ACC112 (cell line): ENCODE measurements around the gene FHL2.
"Not testable (repeated sequence)": the region's sequence is repeated elsewhere in the genome, so short reads cannot be mapped to it uniquely, and the experiment has no call there.

ENCODE experiments used
- H2AFZ ChIP-seq: fragments of 200-600 bp; sonication (generic); one replicate; pipeline ENCODE4 v1.6.0; 2017; ENCODE audit warnings: antibody characterized with exemption, low read length; ENCODE audit not compliant: unreplicated experiment
- H3K27ac ChIP-seq: fragments of 200-600 bp; sonication (generic); 2 replicates; pipeline ENCODE4 v1.5.1; 2014; ENCODE audit warnings: low read depth, mild to moderate bottlenecking, antibody characterized with exemption, low read length, moderate library complexity
- H3K27me3 ChIP-seq: fragments of 200-600 bp; sonication (generic); 2 replicates; pipeline ENCODE4 v1.6.1; 2014; ENCODE audit warnings: mild to moderate bottlenecking, antibody characterized with exemption, low read length, moderate library complexity, mixed read lengths; ENCODE audit not compliant: insufficient read depth
- H3K36me3 ChIP-seq: fragments of 200-600 bp; sonication (generic); 2 replicates; pipeline ENCODE4 v1.6.1; 2016; ENCODE audit warnings: mild to moderate bottlenecking, antibody characterized with exemption, low read length, moderate library complexity, mixed read lengths; ENCODE audit not compliant: insufficient read depth
- H3K4me1 ChIP-seq: fragments of 200-600 bp; sonication (generic); one replicate; pipeline ENCODE4 v1.6.1; 2016; ENCODE audit warnings: low read length, mixed read lengths; ENCODE audit not compliant: insufficient read depth, unreplicated experiment, control insufficient read depth
- H3K4me3 ChIP-seq: fragments of 200-600 bp; sonication (generic); 2 replicates; pipeline ENCODE4 v1.5.1; 2014; ENCODE audit warnings: mild to moderate bottlenecking, low read depth, low read length
- H3K79me2 ChIP-seq: fragments of 200-600 bp; sonication (generic); one replicate; pipeline ENCODE4 v1.6.0; 2016; ENCODE audit warnings: low read length; ENCODE audit not compliant: control insufficient read depth, unreplicated experiment, insufficient read depth

FHL2 gene

GRCh38 chr2:105438104-105438929 lies 39.5 kb upstream of the FHL2 start:
- Histone ChIP-seq H3K27me3 (no peaks in the 10 kb centered on the region), H3K27ac (no peak overlapping the region), H3K79me2 (no peaks in the 10 kb centered on the region), H3K36me3 (no peaks in the 10 kb centered on the region), H3K4me3 (0 out of 2 replicates have a peak overlapping the region, but pooled peaks have one; percentile 11), H3K4me1 (peaks cover 11% of the 10 kb centered on the region), H2AFZ (no peak overlapping the region)

GRCh38 chr2:105437708-105438103 lies 38.9 kb upstream of the FHL2 start:
- Histone ChIP-seq H3K4me3 (0 out of 2 replicates have a peak overlapping the region, but pooled peaks have one; percentile 11), H3K4me1 (peaks cover 11% of the 10 kb centered on the region), H3K27ac (no peak overlapping the region), H3K36me3 (no peaks in the 10 kb centered on the region), H3K79me2 (no peaks in the 10 kb centered on the region), H3K27me3 (no peaks in the 10 kb centered on the region), H2AFZ (no peak overlapping the region)

- Histone ChIP-seq H3K27ac (no peak overlapping the region), H2AFZ (no peak overlapping the region), H3K4me1 (peaks cover 5% of the 10 kb centered on the region), H3K79me2 (no peaks in the 10 kb centered on the region), H3K36me3 (no peaks in the 10 kb centered on the region), H3K27me3 (no peaks in the 10 kb centered on the region), H3K4me3 (no peak overlapping the region)
These were observed 33.9 kb upstream of the FHL2 start for GRCh38 chr2:105432749-105433148.

- Histone ChIP-seq H3K79me2 (no peaks in the 10 kb centered on the region), H3K27me3 (no peaks in the 10 kb centered on the region), H3K27ac (no peak overlapping the region), H3K4me3 (no peak overlapping the region), H3K36me3 (no peaks in the 10 kb centered on the region), H3K4me1 (no peaks in the 10 kb centered on the region), H2AFZ (no peak overlapping the region)
These were observed 33.2 kb upstream of the FHL2 start for GRCh38 chr2:105432044-105432399.

DNA sequence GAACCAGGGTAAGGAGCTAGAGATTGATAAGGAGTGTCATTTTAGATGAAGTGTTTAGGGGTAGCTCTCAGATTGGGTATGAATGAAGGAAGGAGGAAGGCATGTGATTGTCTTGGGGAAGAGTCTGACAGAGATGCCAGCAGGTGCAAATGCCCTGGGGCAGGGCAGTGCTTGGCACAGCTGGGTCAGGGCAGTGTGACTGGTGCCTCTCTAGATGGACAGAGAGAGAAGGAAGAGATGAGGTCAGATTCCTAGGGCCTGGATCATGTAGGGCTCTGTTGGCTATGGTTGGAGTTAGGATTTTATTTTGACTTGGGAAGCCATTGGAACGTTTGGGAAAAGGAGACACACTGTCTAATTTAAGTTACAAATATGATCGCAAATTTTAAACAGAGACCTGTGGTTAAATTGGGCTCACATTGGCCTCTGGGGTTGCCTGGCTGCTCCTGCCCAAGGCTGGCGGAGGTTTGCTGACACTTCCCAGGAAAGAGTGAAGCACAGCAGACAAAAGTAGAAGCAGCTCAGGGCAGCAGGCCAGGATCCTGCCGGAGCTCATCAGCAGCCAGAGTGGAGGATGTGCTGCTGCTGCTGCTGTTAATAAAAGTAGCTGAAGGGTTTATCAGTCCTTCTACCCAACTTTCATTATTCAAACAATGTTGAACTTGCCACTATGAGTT lies 32.7 kb upstream of the FHL2 start:
- Histone ChIP-seq H2AFZ (no peak overlapping the region), H3K4me1 (no peaks in the 10 kb centered on the region), H3K36me3 (no peaks in the 10 kb centered on the region), H3K27me3 (no peaks in the 10 kb centered on the region), H3K4me3 (no peak overlapping the region), H3K27ac (no peak overlapping the region), H3K79me2 (no peaks in the 10 kb centered on the region)

DNA sequence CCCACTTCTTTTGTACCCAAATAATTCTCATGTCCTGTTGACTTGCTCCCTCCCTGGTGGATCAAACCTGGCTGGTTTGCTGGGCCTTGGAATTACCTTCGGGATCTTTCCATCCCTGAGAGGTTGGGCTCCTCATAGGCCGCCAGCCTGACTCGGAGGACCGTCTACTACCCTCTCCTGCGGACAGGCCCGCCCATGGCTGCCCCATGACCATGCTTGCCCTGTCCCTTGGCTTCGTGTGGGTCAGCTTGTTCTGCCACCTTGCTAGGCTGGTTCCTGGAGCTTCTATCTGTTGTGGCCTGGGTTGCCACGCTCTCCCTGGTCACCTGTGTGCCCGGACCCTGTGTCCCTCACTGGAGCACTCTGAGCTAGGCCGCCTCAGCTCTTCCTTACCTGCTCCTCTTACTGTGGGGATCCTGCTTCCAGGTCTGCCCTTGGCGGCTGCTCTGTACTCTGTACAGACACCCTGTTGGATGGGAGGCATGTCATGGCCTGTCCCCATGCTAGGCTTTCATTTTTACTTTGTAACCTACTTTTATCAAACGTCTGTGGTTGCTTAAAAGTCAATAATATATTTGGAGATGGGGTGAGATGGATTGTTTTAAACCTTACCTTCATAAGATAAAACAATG lies 29.7 kb upstream of the FHL2 start:
- Histone ChIP-seq H3K4me1 (no peaks in the 10 kb centered on the region), H2AFZ (no peak overlapping the region), H3K79me2 (no peaks in the 10 kb centered on the region), H3K4me3 (no peak overlapping the region), H3K27me3 (no peaks in the 10 kb centered on the region), H3K27ac (no peak overlapping the region), H3K36me3 (no peaks in the 10 kb centered on the region)

DNA sequence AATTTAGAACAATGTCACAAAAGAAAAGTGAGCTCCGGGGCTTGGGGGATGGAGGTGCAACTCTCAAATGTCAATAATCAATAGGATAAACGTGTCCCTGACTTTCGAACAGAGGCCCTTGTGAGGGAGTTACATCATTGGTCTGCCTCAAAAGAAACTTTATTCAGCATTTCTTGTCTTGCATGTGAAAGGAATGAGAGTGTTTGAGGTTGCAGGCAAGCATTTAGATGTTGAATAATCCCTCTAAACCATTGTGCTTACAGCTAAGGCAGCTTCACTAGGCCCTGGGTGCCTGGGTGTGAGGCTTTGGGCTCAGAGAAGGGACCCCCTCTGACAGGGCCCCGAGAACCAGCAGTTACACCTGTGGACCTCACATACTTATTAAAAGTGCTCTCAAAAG lies 28.6 kb upstream of the FHL2 start:
- no peaks in the 10 kb centered on the region for H3K4me1 ChIP-seq
- no peak overlapping the region for H3K27ac ChIP-seq
- H3K79me2 ChIP-seq: no peaks in the 10 kb centered on the region
- H3K4me3 ChIP-seq: no peak overlapping the region
- no peak overlapping the region for H2AFZ ChIP-seq
- H3K36me3 ChIP-seq: no peaks in the 10 kb centered on the region
- H3K27me3 ChIP-seq: no peaks in the 10 kb centered on the region

GRCh38 chr2:105426626-105427292 lies 27.9 kb upstream of the FHL2 start:
- H3K4me3 ChIP-seq: no peak overlapping the region
- H3K4me1 ChIP-seq: no peaks in the 10 kb centered on the region
- H2AFZ ChIP-seq: no peak overlapping the region
- no peaks in the 10 kb centered on the region for H3K27me3 ChIP-seq
- H3K36me3 ChIP-seq: no peaks in the 10 kb centered on the region
- no peak overlapping the region for H3K27ac ChIP-seq
- no peaks in the 10 kb centered on the region for H3K79me2 ChIP-seq

DNA sequence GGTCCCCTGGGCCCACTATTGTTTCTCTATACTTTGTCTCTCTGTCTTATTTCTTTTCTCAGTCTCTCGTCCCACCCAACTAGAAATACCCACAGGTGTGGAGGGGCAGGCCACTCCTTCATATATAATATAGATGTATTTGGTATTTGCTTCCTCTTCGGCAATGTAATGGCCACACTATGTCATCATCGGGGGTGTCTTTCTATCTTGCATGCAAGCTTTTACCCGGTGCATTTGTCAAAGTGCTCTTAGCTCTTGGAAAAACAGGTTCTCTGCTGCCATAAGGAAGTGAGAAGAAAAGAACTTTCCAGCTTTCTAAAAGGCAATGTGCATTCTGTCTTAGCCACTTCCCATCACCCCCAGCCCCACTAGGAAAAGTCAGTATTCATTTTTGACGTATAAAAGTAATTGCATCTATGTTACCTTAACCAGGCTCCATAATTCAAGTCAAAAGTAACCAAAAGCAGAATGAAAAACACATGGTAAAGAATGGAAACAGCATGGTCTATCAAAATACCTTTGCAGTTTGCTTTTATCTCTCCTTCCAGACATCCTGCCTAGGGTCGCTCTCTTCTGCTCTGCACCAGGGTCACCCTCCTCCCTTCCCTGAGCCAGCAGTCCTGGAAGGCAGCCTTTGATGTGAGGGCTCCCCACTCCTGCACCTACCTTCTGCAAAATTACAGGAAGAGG lies 27.2 kb upstream of the FHL2 start:
- Histone ChIP-seq H3K27me3 (no peaks in the 10 kb centered on the region), H3K4me1 (no peaks in the 10 kb centered on the region), H3K4me3 (no peak overlapping the region), H3K27ac (no peak overlapping the region), H3K79me2 (no peaks in the 10 kb centered on the region), H2AFZ (no peak overlapping the region), H3K36me3 (no peaks in the 10 kb centered on the region)

GRCh38 chr2:105424836-105425235 lies 26.0 kb upstream of the FHL2 start:
- H3K36me3 ChIP-seq, H3K4me3 ChIP-seq, H2AFZ ChIP-seq, H3K79me2 ChIP-seq, H3K27ac ChIP-seq, H3K27me3 ChIP-seq, H3K4me1 ChIP-seq: not testable (repeated sequence)
